ENCODE data around the gene IL18. TPM values are rescaled to one million over a fixed set of nuclear protein-coding genes. Genes with fewer than 3 reads are reported as not detected.

Gene IL18
- total and polyA plus RNA-seq, 2 of the 8 experiments (the other 6 are each of a cell fraction or from before 2014, with no cell fraction given): 0.29 to 0.84 TPM

GRCh38 chr11:112166562-112166961, 2.7 kb upstream of the IL18 start:
- Histone ChIP-seq H3K14ac (ENCODE audit: insufficient read length) (no peak overlapping the region), H2BK120ac (replicated peaks; ENCODE audit: low read depth, low read length) (no peak overlapping the region), H2AFZ (ENCODE audit: low read length) (peak overlapping the region; percentile 82; the same call in 1 of the 2 replicates), H4K20me1 (replicated peaks in 1 of 2; ENCODE audit: control insufficient read depth in 1 of 2, insufficient read depth in 2 of 2, low read length in 2 of 2) (no peaks in the 10 kb centered on the region), H3K79me2 (ENCODE audit: control insufficient read depth in 1 of 2, insufficient read depth in 2 of 2, low read length in 2 of 2) (no peaks in the 10 kb centered on the region), H4K8ac (ENCODE audit: extremely low read depth, insufficient read depth, low read length) (0 out of 2 replicates have a peak overlapping the region, but pooled peaks have one; percentile 65), H2AK5ac (ENCODE audit: low read depth, low read length) (no peak overlapping the region), H4K91ac (replicated peaks; ENCODE audit: insufficient read length, low read length) (no peak overlapping the region), H2BK5ac (ENCODE audit: low read depth, low read length) (no peak overlapping the region), H3K18ac (ENCODE audit: extremely low read depth, low read length) (no peak overlapping the region), H3K9me3 (ENCODE audit: insufficient read depth in 2 of 2, low read depth in 1 of 2, low read length in 1 of 2) (no peaks in the 10 kb centered on the region), H3K4me3 (ENCODE audit: extremely low read depth in 1 of 4, insufficient read depth in 2 of 4, low read depth in 3 of 4, low read length in 4 of 4) (no peak overlapping the region), H3K23me2 (ENCODE audit: low read depth, low read length) (no peaks in the 10 kb centered on the region), H3K23ac (ENCODE audit: insufficient read length) (no peak overlapping the region), H3K4ac (replicated peaks; ENCODE audit: insufficient read length, low read depth, low read length) (no peak overlapping the region), H3K56ac (replicated peaks; ENCODE audit: insufficient read length, low read depth, low read length) (no peak overlapping the region), H3K27me3 (replicated peaks in 1 of 4; ENCODE audit: control insufficient read depth in 3 of 4, extremely low read depth in 1 of 4, insufficient read depth in 3 of 4, low read length in 3 of 4) (no peaks in the 10 kb centered on the region), H4K5ac (ENCODE audit: insufficient read length, low read depth, low read length) (no peak overlapping the region), H3K27ac (ENCODE audit: low read depth, low read length) (no peak overlapping the region), H3K9ac (replicated peaks in 1 of 4; ENCODE audit: extremely low read depth in 1 of 4, low read depth in 3 of 4, low read length in 3 of 4) (no peak overlapping the region), H3K36me3 (ENCODE audit: control insufficient read depth in 2 of 4, insufficient read depth in 4 of 4, low read length in 3 of 4) (no peaks in the 10 kb centered on the region), H3K4me1 (replicated peaks in 1 of 4; ENCODE audit: control insufficient read depth in 3 of 4, insufficient read depth in 4 of 4, low read length in 3 of 4) (no peaks in the 10 kb centered on the region; a peak in 2 of 7 replicates), H3K4me2 (ENCODE audit: insufficient read depth in 1 of 2, low read depth in 2 of 2, low read length in 2 of 2) (no peak overlapping the region), H2BK20ac (ENCODE audit: low read length) (no peak overlapping the region), H2BK15ac (ENCODE audit: low read length) (no peak overlapping the region), H2BK12ac (ENCODE audit: low read depth, low read length) (no peak overlapping the region), H3K79me1 (ENCODE audit: low read depth, low read length) (no peaks in the 10 kb centered on the region)
- FAIRE-seq (no peak), DNase-seq (ENCODE audit: low read depth in 1 of 2, low spot score in 2 of 2) (no peak)
- TF ChIP-seq SIN3A (conservative IDR thresholded peaks at IDR 0.05 in 1 of 2, IDR thresholded peaks at IDR 0.05 in 1 of 2; ENCODE audit: low read depth in 1 of 2, low read length in 2 of 2) (no peak), CEBPB (IDR thresholded peaks at IDR 0.05; ENCODE audit: low read depth, low read length) (no peak), SAP30 (IDR thresholded peaks at IDR 0.05; ENCODE audit: insufficient read depth, insufficient replicate concordance, low read length) (no peak), KDM4A (IDR thresholded peaks at IDR 0.05; ENCODE audit: low read depth, low read length, severe bottlenecking) (no peak), SP4 (IDR thresholded peaks at IDR 0.05; ENCODE audit: low read length) (no peak), BRCA1 (IDR thresholded peaks at IDR 0.05; ENCODE audit: low read depth, low read length) (no peak), CHD1 (IDR thresholded peaks at IDR 0.05; ENCODE audit: low read depth, low read length) (no peak)
- TF ChIP-seq, protein P1, sequence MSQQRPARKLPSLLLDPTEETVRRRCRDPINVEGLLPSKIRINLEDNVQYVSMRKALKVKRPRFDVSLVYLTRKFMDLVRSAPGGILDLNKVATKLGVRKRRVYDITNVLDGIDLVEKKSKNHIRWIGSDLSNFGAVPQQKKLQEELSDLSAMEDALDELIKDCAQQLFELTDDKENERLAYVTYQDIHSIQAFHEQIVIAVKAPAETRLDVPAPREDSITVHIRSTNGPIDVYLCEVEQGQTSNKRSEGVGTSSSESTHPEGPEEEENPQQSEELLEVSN (IDR thresholded peaks at IDR 0.05): no peak
- TF ChIP-seq, protein P2, sequence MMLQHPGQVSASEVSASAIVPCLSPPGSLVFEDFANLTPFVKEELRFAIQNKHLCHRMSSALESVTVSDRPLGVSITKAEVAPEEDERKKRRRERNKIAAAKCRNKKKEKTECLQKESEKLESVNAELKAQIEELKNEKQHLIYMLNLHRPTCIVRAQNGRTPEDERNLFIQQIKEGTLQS (IDR thresholded peaks at IDR 0.05; ENCODE audit: insufficient read depth, low read depth, low read length): no peak
- ChIA-PET POLR2A (ENCODE audit: partially characterized antibody) (interaction anchor here (0.9 kb wide), 1 partner anchor 13 kb away, joined by 5 read pairs; no protein-coding TSS in a partner anchor), CTCF (ENCODE audit: partially characterized antibody) (interaction anchor here (0.6 to 1.9 kb wide), 4 partner anchors 9 to 1137 kb away, joined by 3 to 4 read pairs (median 3); partner anchors contain the start of gene BCO2)
- WGBS, 2 experiments (ENCODE audit: extremely low coverage in 1 of 2, insufficient coverage in 1 of 2, insufficient read length in 1 of 2, insufficient replicate concordance in 2 of 2, low coverage in 1 of 2, low lambda C conversion rate in 2 of 2, missing lambda C conversion rate in 1 of 2): 91% methylated on average over 8 of the region's 8 CpGs; no CpG with 5 or more reads in 1 of the 2 experiments

Data from H1 (cell line).